ENCODE data around the gene ZBTB12.

Gene ZBTB12

DNA sequence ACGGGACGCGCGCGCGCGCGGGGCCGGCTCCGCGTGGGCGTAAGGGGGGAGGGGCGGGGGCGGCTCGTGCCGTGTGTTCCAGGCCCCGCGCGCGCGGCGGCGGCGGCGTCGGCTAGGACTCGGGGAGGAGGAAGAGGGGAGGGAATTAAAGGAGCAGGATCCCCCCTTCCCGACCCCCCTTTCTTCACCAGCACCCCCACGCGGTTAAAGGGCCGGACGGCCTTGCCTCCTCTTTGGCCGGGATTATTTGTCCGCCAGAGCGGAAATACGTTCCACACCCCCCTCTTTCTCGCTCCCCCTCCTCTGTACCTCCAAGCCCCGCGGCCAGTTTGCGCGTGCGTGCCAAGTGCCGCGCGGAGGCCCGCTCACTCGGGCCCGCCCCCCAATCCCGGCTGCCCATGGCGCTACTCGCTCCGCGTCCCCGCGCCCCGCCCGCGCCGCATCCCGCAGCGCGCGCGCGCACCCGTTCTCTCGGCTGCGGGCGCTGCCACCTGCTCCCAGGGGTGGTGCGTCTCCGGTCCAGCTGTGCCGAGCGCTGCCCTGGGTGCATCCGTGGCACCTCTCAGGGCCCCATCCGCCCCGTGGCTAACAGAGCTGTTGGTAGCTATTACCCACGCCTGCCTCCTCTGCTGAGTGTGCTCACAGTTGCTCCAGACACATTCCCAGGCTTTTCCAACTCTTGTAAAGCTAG is at the start of gene ZBTB12 (continued):
- TF ChIP-seq, protein P1, sequence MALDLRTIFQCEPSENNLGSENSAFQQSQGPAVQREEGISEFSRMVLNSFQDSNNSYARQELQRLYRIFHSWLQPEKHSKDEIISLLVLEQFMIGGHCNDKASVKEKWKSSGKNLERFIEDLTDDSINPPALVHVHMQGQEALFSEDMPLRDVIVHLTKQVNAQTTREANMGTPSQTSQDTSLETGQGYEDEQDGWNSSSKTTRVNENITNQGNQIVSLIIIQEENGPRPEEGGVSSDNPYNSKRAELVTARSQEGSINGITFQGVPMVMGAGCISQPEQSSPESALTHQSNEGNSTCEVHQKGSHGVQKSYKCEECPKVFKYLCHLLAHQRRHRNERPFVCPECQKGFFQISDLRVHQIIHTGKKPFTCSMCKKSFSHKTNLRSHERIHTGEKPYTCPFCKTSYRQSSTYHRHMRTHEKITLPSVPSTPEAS (tag by site-specific recombination; IDR thresholded peaks at IDR 0.05), result no peak
- TF ChIP-seq ZNF510 (tag by site-specific recombination; IDR thresholded peaks at IDR 0.05; ENCODE audit: insufficient replicate concordance), result no peak
- TF ChIP-seq ZNF560 (tag by site-specific recombination; IDR thresholded peaks at IDR 0.05; ENCODE audit: borderline replicate concordance), result no peak
- TF ChIP-seq ZNF501 (tag by site-specific recombination; IDR thresholded peaks at IDR 0.05), result peak; percentile 62; the same call in 1 of the 2 replicates
- no peak for TF ChIP-seq ZNF157 (tag by site-specific recombination; IDR thresholded peaks at IDR 0.05)
- TF ChIP-seq FEZF1 (tag by site-specific recombination; IDR thresholded peaks at IDR 0.05), result no peak
- no peak for TF ChIP-seq ZNF416 (tag by site-specific recombination; IDR thresholded peaks at IDR 0.05)
- no peak for TF ChIP-seq SCRT2 (tag by site-specific recombination; IDR thresholded peaks at IDR 0.05)
- no peak for TF ChIP-seq ZNF223 (tag by site-specific recombination; IDR thresholded peaks at IDR 0.05)
- TF ChIP-seq KLF10 (tag by site-specific recombination; IDR thresholded peaks at IDR 0.05), result peak; percentile 92
- TF ChIP-seq, protein P2, sequence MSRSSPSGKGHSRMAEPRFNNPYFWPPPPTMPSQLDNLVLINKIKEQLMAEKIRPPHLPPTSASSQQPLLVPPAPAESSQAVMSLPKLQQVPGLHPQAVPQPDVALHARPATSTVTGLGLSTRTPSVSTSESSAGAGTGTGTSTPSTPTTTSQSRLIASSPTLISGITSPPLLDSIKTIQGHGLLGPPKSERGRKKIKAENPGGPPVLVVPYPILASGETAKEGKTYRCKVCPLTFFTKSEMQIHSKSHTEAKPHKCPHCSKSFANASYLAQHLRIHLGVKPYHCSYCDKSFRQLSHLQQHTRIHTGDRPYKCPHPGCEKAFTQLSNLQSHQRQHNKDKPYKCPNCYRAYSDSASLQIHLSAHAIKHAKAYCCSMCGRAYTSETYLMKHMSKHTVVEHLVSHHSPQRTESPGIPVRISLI (tag by site-specific recombination; IDR thresholded peaks at IDR 0.05), result no peak

DNA sequence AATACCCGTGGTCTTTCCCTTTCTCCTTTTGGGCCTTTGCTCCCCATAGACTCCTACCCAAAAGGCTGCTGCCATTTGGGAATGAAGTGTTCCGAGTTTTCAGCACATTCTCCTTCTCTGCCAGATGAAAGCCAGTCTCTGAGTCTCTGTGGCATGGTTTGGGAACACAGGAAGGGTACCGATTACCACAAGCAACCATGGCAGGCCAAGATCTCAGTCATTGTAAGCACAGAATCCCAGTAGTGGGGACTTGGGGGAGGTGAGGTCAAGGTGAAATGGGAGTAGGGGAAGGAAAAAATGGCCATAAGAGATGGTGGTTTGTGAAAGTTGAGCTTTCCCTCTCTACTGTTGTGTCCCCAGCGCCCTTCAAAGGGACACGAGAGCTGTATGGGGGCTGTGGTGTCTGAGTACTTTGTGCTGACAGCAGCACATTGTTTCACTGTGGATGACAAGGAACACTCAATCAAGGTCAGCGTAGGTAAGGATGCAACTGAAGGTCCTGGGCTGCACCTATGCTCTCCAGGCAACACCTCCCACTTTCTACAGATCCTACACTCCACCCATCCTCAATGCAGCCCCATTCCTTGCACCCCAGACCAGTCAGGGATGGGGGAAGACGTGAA is 48.2 kb upstream of the ZBTB12 start:
- CTCF ChIA-PET, result interaction anchor here (0.6 to 3.3 kb wide), 8 partner anchors 9 to 211 kb away, joined by 3 to 70 read pairs (median 4); partner anchors contain the start of gene LSM2
- H3K36me3 ChIP-seq (ENCODE audit: control insufficient read depth in 2 of 2, insufficient read depth in 1 of 2, low read length in 2 of 2), result peaks cover 6 to 46% of the 10 kb centered on the region in 2 experiments; a peak in 2 of 3 replicates
- no peak overlapping the region for H3K27ac ChIP-seq (ENCODE audit: extremely low read depth, low read depth, low read length)
- H3K4me3 ChIP-seq (ENCODE audit: low read depth, low read length), result no peak overlapping the region
- no peaks in the 10 kb centered on the region for H3K4me1 ChIP-seq (ENCODE audit: control insufficient read depth, insufficient read depth, low read length)
- no peaks in the 10 kb centered on the region for H3K9me3 ChIP-seq (ENCODE audit: control insufficient read depth, insufficient read depth, low read depth, low read length)
- TF ChIP-seq PRDM1 (tag by site-specific recombination; IDR thresholded peaks at IDR 0.05) (peak; percentile 49; the same call in 1 of the 2 replicates), SCRT1 (tag by site-specific recombination; IDR thresholded peaks at IDR 0.05; ENCODE audit: borderline replicate concordance) (no peak), KLF1 (tag by site-specific recombination; IDR thresholded peaks at IDR 0.05) (no peak)
- POLR2A ChIA-PET, result interaction anchor here (0.9 to 4.2 kb wide), 6 partner anchors 10 to 247 kb away, joined by 3 to 17 read pairs (median 4); partner anchors contain the start of genes ABHD16A and NEU1

DNA sequence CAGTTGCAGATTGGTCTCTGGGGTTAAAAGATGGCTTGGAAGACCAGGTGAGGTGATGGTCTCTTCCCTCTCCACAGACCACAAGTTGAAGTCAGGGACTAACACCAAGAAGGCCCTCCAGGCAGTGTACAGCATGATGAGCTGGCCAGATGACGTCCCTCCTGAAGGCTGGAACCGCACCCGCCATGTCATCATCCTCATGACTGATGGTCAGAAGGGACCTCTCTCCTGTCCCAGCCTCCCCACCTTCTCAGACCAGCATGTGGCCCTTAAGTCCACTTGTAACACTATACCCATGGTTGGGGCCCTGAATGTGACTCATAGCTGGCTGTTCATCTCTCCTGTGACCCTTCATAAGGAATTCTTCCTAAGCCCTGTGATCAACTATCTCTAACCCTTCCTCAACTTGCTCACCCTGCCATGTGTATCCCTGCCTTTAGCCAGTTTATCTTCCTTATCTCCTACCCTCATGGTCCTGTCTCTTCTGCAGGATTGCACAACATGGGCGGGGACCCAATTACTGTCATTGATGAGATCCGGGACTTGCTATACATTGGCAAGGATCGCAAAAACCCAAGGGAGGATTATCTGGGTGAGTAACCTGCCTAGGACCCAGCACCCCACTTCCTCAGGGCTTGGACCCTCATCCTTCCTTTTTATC is 47.0 kb upstream of the ZBTB12 start:
- Histone ChIP-seq H3K27ac (ENCODE audit: extremely low read depth, low read depth, low read length) (no peak overlapping the region), H3K4me3 (ENCODE audit: low read depth, low read length) (no peak overlapping the region), H3K4me1 (ENCODE audit: control insufficient read depth, insufficient read depth, low read length) (no peaks in the 10 kb centered on the region), H3K36me3 (ENCODE audit: control insufficient read depth in 2 of 2, insufficient read depth in 1 of 2, low read length in 2 of 2) (peaks cover 6 to 34% of the 10 kb centered on the region in 2 experiments; a peak in 1 of 3 replicates), H3K9me3 (ENCODE audit: control insufficient read depth, insufficient read depth, low read depth, low read length) (no peaks in the 10 kb centered on the region)
- ChIA-PET CTCF (no interaction called here), POLR2A (interaction anchor here (0.6 to 4.2 kb wide), 11 partner anchors 9 to 154 kb away, joined by 3 to 17 read pairs (median 3); partner anchors contain the start of genes DXO, NELFE, NEU1 and SKIC2)
- 0 out of 2 replicates have a peak, but pooled peaks have one; percentile 18 for TF ChIP-seq ZIC2 (tag by site-specific recombination; IDR thresholded peaks at IDR 0.05)
- TF ChIP-seq SP7 (tag by site-specific recombination; IDR thresholded peaks at IDR 0.05), result no peak
